Natural killer cell treated with Interleukin-12 subunit alpha and Interleukin-12 subunit beta and Interleukin-15 and Interleukin-18, amount 100 ng/mL, for 72 hours (primary cell): ENCODE results near the gene MSH3. TPM values are rescaled to one million over a fixed set of nuclear protein-coding genes. Genes with fewer than 3 reads are reported as not detected.

Source experiments
- ATAC-seq, 2 donors: fragments of 150-1000 bp; cut with Tn5 transposase in 1 of 2; sonication (Bioruptor Pico), chemical (Tn5 transposase) in 1 of 2; 2 replicates each; pipeline ENCODE4 v1.10.0; 2021
- DNase-seq: peaks from one replicate; pipeline ENCODE4 v3.0.0; 2022; ENCODE audit warnings: low spot score
- H3K27ac Mint-ChIP-seq, 2 donors: 1 replicate in 1 of 2; 2 replicates in 1 of 2; pipeline ENCODE4 v1.8.0; 2022; ENCODE audit warnings: mixed read lengths in 2 of 2, mild to moderate bottlenecking in 1 of 2, moderate library complexity in 1 of 2
- H3K27me3 Mint-ChIP-seq, 2 donors: 1 replicate in 1 of 2; 2 replicates in 1 of 2; pipeline ENCODE4 v1.8.0; 2022; ENCODE audit warnings: mixed read lengths in 2 of 2
- H3K36me3 Mint-ChIP-seq: one replicate; pipeline ENCODE4 v1.8.0; 2022; ENCODE audit warnings: mixed read lengths
- H3K4me1 Mint-ChIP-seq, 2 donors: 1 replicate in 1 of 2; 2 replicates in 1 of 2; pipeline ENCODE4 v1.8.0; 2022; ENCODE audit warnings: low read depth in 2 of 2, mixed read lengths in 2 of 2, mild to moderate bottlenecking in 1 of 2
- H3K4me3 Mint-ChIP-seq: one replicate; pipeline ENCODE4 v1.8.0; 2022; ENCODE audit warnings: mixed read lengths
- H3K9me3 Mint-ChIP-seq: 2 replicates; pipeline ENCODE4 v1.8.0; 2022; ENCODE audit warnings: mixed read lengths
- total RNA-seq, 2 donors: library from RNA; stranded (reverse); gene quantifications; one replicate each; pipeline ENCODE4 v1.2.3, GENCODE V29; 2022

Gene MSH3
- total RNA-seq, 2 donors from 2014 or later: 13.7 to 25.9 TPM

DNA sequence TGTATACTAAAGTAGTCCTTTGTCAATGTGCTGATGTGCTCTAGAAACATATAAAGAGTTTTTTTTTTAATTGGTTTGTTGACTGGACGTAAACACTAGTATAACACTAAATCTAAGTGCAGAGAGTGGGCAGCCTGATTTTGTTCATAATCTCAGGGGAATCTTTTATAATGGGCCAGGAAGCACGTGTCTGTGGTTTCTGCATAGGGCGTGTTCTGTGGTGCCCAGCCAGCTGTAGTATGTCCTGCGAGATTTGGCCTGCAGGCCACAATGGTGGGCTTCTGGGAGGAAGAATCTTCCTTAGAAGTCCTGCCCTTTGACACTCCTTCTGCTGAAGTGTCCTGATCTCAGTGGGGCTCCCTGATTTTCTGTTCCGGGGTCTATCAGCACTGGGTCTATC, 49.3 kb downstream of the MSH3 start:
- Mint-ChIP-seq H3K27me3 (no peaks in the 10 kb centered on the region), H3K4me3 (no peak overlapping the region), H3K27ac (peak overlapping the region in 1 of 2 donors; percentile 13), H3K4me1 (peaks cover 12 to 22% of the 10 kb centered on the region in 2 donors), H3K36me3 (peaks cover 9% of the 10 kb centered on the region), H3K9me3 (no peaks in the 10 kb centered on the region)
- DNase-seq (no peak), ATAC-seq (no peak)

DNA sequence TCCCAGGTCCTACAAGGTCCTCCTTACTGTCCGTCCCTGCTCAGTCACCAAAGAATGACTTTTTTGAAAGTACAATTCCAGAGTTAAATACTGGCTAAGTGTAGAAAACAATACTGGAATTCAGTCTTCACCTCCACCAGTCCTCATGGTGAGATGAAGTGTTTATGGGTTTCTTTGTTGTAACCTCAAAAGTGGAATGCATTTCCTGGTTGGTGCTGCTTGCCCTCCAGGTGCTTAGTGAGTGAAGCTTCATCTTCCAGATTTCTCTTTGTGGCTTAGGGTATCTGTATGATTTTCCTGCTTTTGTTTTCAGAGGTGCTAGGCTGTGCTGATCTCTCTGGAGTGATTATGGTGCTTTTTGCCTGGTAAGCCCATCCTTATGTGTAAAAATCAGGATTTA, 49.8 kb downstream of the MSH3 start:
- no peaks in the 10 kb centered on the region for H3K27me3 Mint-ChIP-seq
- DNase-seq: no peak
- no peak overlapping the region for H3K4me3 Mint-ChIP-seq
- H3K27ac Mint-ChIP-seq: peak overlapping the region in 1 of 2 donors; percentile 13
- ATAC-seq: no peak
- peaks cover 12 to 22% of the 10 kb centered on the region in 2 donors for H3K4me1 Mint-ChIP-seq
- no peaks in the 10 kb centered on the region for H3K9me3 Mint-ChIP-seq
- H3K36me3 Mint-ChIP-seq: peaks cover 9% of the 10 kb centered on the region

- Mint-ChIP-seq H3K4me3 (no peak overlapping the region), H3K4me1 (peaks cover 13 to 27% of the 10 kb centered on the region in 2 donors), H3K36me3 (peaks cover 9% of the 10 kb centered on the region), H3K9me3 (no peaks in the 10 kb centered on the region), H3K27me3 (no peaks in the 10 kb centered on the region), H3K27ac (no peak overlapping the region)
- no peak for ATAC-seq
- no peak for DNase-seq
These were observed 50.8 kb downstream of the MSH3 start for GRCh38 chr5:80705216-80705769.

DNA sequence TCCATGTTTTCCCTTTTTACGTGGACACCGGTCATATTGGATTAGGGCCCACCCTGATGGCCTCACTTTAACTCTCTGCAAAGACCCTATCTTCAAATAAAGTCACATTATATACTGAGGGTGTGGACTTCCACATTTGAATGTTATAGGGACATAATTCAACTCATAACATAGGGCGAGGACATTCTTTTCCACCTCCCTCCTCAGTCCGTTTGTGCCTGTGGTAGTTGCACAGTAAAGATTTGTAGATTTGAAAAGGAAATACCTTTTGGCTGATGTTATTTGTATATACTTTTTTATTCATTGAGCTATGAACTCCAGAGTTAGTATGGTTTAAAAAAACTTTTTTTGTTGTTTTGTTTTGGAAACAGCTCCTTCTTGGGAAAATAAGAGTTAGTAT, 51.3 kb downstream of the MSH3 start:
- H3K27ac Mint-ChIP-seq: no peak overlapping the region
- DNase-seq (no peak), ATAC-seq (no peak)
- peaks cover 9% of the 10 kb centered on the region for H3K36me3 Mint-ChIP-seq
- peaks cover 18 to 32% of the 10 kb centered on the region in 2 donors for H3K4me1 Mint-ChIP-seq
- no peak overlapping the region for H3K4me3 Mint-ChIP-seq
- H3K27me3 Mint-ChIP-seq: no peaks in the 10 kb centered on the region
- H3K9me3 Mint-ChIP-seq: no peaks in the 10 kb centered on the region

GRCh38 chr5:80706835-80707447, 52.5 kb downstream of the MSH3 start:
- no peak for DNase-seq
- Mint-ChIP-seq H3K36me3 (peaks cover 9% of the 10 kb centered on the region), H3K9me3 (no peaks in the 10 kb centered on the region), H3K4me3 (no peak overlapping the region), H3K27ac (no peak overlapping the region), H3K4me1 (peaks cover 25 to 34% of the 10 kb centered on the region in 2 donors), H3K27me3 (no peaks in the 10 kb centered on the region)
- no peak for ATAC-seq

- no peaks in the 10 kb centered on the region for H3K9me3 Mint-ChIP-seq
- no peak for ATAC-seq
- H3K27ac Mint-ChIP-seq: no peak overlapping the region
- H3K27me3 Mint-ChIP-seq: no peaks in the 10 kb centered on the region
- peaks cover 9% of the 10 kb centered on the region for H3K36me3 Mint-ChIP-seq
- H3K4me1 Mint-ChIP-seq: peaks cover 30 to 34% of the 10 kb centered on the region in 2 donors
- no peak overlapping the region for H3K4me3 Mint-ChIP-seq
- no peak for DNase-seq
These were observed 53.2 kb downstream of the MSH3 start for GRCh38 chr5:80707645-80708044.

GRCh38 chr5:80711216-80711615, 56.8 kb downstream of the MSH3 start:
- Mint-ChIP-seq H3K4me1 (peaks cover 25 to 31% of the 10 kb centered on the region in 2 donors), H3K4me3 (no peak overlapping the region), H3K27ac (peak overlapping the region; percentile 1 to 38), H3K27me3 (no peaks in the 10 kb centered on the region), H3K36me3 (no peaks in the 10 kb centered on the region), H3K9me3 (no peaks in the 10 kb centered on the region)
- ATAC-seq (peak in 1 of 2 donors; percentile 57), DNase-seq (no peak)

DNA sequence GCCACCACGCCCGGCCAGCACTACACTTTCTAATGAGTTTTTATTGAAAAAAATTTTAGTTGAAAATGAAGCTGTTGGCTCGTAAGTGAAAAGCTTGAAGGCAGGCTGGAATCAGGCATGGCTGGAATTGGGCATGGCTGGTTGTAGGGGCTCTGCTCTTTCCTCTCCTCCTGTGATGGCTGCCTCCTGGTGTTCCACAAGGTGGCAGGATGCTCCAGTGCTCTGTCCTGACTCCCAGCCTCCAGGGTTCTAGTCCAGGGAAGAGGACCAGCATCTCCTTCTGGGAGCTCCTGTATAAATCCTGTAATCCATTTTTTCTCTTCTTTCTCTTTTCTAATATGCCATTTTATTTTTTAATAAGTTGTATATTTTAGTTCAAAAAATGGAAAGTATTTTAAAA, 57.5 kb downstream of the MSH3 start:
- no peak for ATAC-seq
- no peak overlapping the region for H3K4me3 Mint-ChIP-seq
- H3K9me3 Mint-ChIP-seq: no peaks in the 10 kb centered on the region
- no peaks in the 10 kb centered on the region for H3K27me3 Mint-ChIP-seq
- peaks cover 25 to 35% of the 10 kb centered on the region in 2 donors for H3K4me1 Mint-ChIP-seq
- H3K27ac Mint-ChIP-seq: peak overlapping the region; percentile 1 to 38
- no peaks in the 10 kb centered on the region for H3K36me3 Mint-ChIP-seq
- DNase-seq: no peak

- Mint-ChIP-seq H3K27me3 (no peaks in the 10 kb centered on the region), H3K9me3 (no peaks in the 10 kb centered on the region), H3K36me3 (peaks cover 4% of the 10 kb centered on the region), H3K27ac (peak overlapping the region in 1 of 2 donors; percentile 38), H3K4me3 (no peak overlapping the region), H3K4me1 (peaks cover 31 to 40% of the 10 kb centered on the region in 2 donors)
- no peak for ATAC-seq
- no peak for DNase-seq
These were observed 58.5 kb downstream of the MSH3 start for GRCh38 chr5:80712919-80713318.

GRCh38 chr5:80713631-80714030, 59.2 kb downstream of the MSH3 start:
- Mint-ChIP-seq H3K36me3 (peaks cover 8% of the 10 kb centered on the region), H3K4me3 (no peak overlapping the region), H3K9me3 (no peaks in the 10 kb centered on the region), H3K27me3 (no peaks in the 10 kb centered on the region), H3K4me1 (peaks cover 31 to 40% of the 10 kb centered on the region in 2 donors), H3K27ac (peak overlapping the region; percentile 35 to 44)
- no peak for DNase-seq
- ATAC-seq: peak in 1 of 2 donors; percentile 54

DNA sequence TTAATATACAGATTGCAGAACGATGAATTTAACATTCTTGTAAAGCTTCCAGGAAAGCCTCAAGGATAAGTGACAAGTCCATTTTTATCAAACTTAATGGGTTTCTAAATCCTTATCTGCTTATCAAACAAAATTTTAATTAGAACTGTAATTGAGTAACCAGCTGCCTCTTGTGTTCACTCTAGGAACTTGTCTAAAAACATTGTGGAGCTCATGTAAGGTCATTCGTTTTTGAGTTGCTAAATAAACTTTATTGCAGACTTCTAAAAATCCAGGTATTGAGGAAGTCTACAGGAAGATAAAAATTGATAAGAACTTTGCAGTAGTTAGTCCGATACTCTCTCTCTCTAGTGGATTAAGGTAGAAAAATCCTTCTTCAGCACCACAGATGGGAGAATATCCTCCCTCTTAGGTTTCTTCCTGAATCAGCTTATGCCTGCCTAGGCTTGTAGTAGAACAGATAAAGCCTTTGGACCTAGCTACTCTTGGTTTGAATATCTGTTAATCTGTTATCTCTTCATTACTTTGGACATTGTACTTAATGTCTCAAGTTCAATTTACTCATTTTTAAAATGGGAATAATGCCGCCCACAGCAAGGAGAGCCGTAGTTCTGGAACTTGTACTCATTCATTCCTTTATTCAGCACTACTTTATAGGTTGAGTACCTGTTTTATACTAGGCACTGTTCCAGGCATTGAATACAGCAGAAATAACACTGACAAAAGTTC, 60.3 kb downstream of the MSH3 start:
- no peak overlapping the region for H3K4me3 Mint-ChIP-seq
- DNase-seq (no peak), ATAC-seq (no peak)
- peaks cover 31 to 41% of the 10 kb centered on the region in 2 donors for H3K4me1 Mint-ChIP-seq
- H3K9me3 Mint-ChIP-seq: no peaks in the 10 kb centered on the region
- peak overlapping the region; percentile 18 to 71 for H3K27ac Mint-ChIP-seq
- no peaks in the 10 kb centered on the region for H3K27me3 Mint-ChIP-seq
- H3K36me3 Mint-ChIP-seq: peaks cover 14% of the 10 kb centered on the region

- ATAC-seq: no peak
- Mint-ChIP-seq H3K27ac (peak overlapping the region in 1 of 2 donors; percentile 71), H3K9me3 (peaks cover 3% of the 10 kb centered on the region), H3K36me3 (peaks cover 26% of the 10 kb centered on the region), H3K27me3 (no peaks in the 10 kb centered on the region), H3K4me1 (peaks cover 31 to 36% of the 10 kb centered on the region in 2 donors), H3K4me3 (no peak overlapping the region)
- DNase-seq: no peak
These were observed 61.4 kb downstream of the MSH3 start for GRCh38 chr5:80715887-80716286.

DNA sequence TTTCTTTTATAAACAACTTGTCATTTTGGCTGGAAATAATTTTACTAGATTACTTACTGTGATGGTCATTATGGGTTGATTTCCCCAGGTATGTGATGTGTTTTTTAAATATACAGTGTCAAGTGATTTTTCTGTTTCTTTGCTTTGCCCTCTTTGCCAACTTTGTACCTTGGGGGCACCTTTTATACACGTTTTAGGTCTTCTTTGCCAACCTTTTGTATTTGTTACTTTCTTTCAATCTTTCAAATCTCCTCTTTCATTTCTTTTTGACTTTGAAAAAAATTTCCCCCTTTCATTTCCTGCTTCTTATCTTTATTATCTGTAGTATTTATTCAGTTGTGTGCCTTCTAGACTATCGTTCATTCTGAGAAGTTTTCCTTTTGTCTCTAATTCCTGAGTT, 65.7 kb downstream of the MSH3 start:
- Mint-ChIP-seq H3K27me3 (no peaks in the 10 kb centered on the region), H3K27ac (peak overlapping the region in 1 of 2 donors; percentile 34), H3K9me3 (peaks cover 3% of the 10 kb centered on the region), H3K36me3 (peaks cover 33% of the 10 kb centered on the region), H3K4me3 (no peak overlapping the region), H3K4me1 (peaks cover 13 to 26% of the 10 kb centered on the region in 2 donors)
- no peak for ATAC-seq
- no peak for DNase-seq

DNA sequence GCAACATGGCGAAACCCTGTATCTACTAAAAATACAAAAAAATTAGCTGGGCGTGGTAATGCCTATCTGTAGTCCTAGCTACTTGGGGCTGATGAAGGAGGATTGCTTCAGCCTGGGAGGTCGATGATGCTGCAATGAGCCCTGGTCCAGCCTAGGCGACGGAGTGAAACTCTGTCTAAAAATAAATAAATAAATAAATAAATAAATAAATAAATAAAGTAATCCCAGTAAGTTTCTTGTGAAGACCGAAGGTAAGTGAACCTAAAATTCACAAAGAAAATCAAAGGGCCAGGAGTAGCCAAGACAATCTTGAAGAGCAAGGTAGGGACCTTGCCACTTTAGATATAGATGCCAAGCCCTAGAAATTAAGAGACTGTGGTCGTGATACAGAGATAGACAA, 68.5 kb downstream of the MSH3 start:
- Mint-ChIP-seq H3K4me1 (peaks cover 11% of the 10 kb centered on the region in 2 donors), H3K4me3 (no peak overlapping the region), H3K36me3 (peaks cover 45% of the 10 kb centered on the region), H3K27me3 (no peaks in the 10 kb centered on the region), H3K9me3 (peaks cover 3% of the 10 kb centered on the region), H3K27ac (no peak overlapping the region)
- ATAC-seq: no peak
- DNase-seq: no peak
